ENCODE measurements around the gene NAT9.

The NAT9 gene

DNA sequence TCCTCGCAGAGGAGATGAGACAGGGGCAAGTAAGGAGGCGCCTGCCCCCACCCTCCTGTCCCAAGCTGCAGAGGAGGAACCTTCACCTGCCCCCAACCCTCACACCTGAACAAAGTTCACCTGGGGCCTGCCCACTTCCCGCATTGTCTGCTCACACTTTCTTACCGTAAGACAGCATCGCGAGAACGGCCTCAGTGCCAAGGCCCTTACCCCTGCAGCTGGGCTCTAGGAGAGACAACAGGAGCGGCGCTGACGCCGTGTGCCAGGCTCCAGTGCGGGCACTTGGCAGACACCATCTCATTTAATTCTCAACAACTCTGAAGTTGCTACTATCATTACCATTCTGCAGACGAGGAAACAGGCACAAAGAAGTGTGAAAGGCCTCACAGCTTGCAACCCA, 4.1 kb downstream of the NAT9 start:
- no peak for TF ChIP-seq ZNF565 (CRISPR knock-in tag; conservative IDR thresholded peaks at IDR 0.05; ENCODE audit: low read depth)
- TF ChIP-seq GLIS3 (CRISPR knock-in tag; IDR thresholded peaks at IDR 0.05) = no peak
- TF ChIP-seq, protein P1, sequence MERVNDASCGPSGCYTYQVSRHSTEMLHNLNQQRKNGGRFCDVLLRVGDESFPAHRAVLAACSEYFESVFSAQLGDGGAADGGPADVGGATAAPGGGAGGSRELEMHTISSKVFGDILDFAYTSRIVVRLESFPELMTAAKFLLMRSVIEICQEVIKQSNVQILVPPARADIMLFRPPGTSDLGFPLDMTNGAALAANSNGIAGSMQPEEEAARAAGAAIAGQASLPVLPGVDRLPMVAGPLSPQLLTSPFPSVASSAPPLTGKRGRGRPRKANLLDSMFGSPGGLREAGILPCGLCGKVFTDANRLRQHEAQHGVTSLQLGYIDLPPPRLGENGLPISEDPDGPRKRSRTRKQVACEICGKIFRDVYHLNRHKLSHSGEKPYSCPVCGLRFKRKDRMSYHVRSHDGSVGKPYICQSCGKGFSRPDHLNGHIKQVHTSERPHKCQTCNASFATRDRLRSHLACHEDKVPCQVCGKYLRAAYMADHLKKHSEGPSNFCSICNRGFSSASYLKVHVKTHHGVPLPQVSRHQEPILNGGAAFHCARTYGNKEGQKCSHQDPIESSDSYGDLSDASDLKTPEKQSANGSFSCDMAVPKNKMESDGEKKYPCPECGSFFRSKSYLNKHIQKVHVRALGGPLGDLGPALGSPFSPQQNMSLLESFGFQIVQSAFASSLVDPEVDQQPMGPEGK (CRISPR knock-in tag; IDR thresholded peaks at IDR 0.05; ENCODE audit: borderline replicate concordance) = no peak
- TF ChIP-seq ZNF70 (CRISPR knock-in tag; IDR thresholded peaks at IDR 0.05) = no peak
- TF ChIP-seq ESRRG (CRISPR knock-in tag; IDR thresholded peaks at IDR 0.05) = no peak
- TF ChIP-seq ZFP30 (CRISPR knock-in tag; IDR thresholded peaks at IDR 0.05) = no peak
- no peak for TF ChIP-seq ISL1 (CRISPR knock-in tag; IDR thresholded peaks at IDR 0.05)
- TF ChIP-seq ARNTL (CRISPR knock-in tag; IDR thresholded peaks at IDR 0.05; ENCODE audit: borderline replicate concordance, low read depth) = no peak
- TF ChIP-seq ZNF8 (CRISPR knock-in tag; IDR thresholded peaks at IDR 0.05) = no peak
- no peak for TF ChIP-seq RARB (CRISPR knock-in tag; IDR thresholded peaks at IDR 0.05)
- TF ChIP-seq TCF4 (CRISPR knock-in tag; IDR thresholded peaks at IDR 0.05; ENCODE audit: borderline replicate concordance) = no peak
- TF ChIP-seq, protein P2, sequence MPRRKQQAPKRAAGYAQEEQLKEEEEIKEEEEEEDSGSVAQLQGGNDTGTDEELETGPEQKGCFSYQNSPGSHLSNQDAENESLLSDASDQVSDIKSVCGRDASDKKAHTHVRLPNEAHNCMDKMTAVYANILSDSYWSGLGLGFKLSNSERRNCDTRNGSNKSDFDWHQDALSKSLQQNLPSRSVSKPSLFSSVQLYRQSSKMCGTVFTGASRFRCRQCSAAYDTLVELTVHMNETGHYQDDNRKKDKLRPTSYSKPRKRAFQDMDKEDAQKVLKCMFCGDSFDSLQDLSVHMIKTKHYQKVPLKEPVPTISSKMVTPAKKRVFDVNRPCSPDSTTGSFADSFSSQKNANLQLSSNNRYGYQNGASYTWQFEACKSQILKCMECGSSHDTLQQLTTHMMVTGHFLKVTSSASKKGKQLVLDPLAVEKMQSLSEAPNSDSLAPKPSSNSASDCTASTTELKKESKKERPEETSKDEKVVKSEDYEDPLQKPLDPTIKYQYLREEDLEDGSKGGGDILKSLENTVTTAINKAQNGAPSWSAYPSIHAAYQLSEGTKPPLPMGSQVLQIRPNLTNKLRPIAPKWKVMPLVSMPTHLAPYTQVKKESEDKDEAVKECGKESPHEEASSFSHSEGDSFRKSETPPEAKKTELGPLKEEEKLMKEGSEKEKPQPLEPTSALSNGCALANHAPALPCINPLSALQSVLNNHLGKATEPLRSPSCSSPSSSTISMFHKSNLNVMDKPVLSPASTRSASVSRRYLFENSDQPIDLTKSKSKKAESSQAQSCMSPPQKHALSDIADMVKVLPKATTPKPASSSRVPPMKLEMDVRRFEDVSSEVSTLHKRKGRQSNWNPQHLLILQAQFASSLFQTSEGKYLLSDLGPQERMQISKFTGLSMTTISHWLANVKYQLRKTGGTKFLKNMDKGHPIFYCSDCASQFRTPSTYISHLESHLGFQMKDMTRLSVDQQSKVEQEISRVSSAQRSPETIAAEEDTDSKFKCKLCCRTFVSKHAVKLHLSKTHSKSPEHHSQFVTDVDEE (CRISPR knock-in tag; IDR thresholded peaks at IDR 0.05) = no peak
- no peak for TF ChIP-seq CSDC2 (CRISPR knock-in tag; IDR thresholded peaks at IDR 0.05)
- TF ChIP-seq, protein P3, sequence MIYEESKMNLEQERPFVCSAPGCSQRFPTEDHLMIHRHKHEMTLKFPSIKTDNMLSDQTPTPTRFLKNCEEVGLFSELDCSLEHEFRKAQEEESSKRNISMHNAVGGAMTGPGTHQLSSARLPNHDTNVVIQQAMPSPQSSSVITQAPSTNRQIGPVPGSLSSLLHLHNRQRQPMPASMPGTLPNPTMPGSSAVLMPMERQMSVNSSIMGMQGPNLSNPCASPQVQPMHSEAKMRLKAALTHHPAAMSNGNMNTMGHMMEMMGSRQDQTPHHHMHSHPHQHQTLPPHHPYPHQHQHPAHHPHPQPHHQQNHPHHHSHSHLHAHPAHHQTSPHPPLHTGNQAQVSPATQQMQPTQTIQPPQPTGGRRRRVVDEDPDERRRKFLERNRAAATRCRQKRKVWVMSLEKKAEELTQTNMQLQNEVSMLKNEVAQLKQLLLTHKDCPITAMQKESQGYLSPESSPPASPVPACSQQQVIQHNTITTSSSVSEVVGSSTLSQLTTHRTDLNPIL (CRISPR knock-in tag; IDR thresholded peaks at IDR 0.05; ENCODE audit: low read depth) = no peak
- TF ChIP-seq, protein P4, sequence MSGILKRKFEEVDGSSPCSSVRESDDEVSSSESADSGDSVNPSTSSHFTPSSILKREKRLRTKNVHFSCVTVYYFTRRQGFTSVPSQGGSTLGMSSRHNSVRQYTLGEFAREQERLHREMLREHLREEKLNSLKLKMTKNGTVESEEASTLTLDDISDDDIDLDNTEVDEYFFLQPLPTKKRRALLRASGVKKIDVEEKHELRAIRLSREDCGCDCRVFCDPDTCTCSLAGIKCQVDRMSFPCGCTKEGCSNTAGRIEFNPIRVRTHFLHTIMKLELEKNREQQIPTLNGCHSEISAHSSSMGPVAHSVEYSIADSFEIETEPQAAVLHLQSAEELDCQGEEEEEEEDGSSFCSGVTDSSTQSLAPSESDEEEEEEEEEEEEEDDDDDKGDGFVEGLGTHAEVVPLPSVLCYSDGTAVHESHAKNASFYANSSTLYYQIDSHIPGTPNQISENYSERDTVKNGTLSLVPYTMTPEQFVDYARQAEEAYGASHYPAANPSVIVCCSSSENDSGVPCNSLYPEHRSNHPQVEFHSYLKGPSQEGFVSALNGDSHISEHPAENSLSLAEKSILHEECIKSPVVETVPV (CRISPR knock-in tag; IDR thresholded peaks at IDR 0.05) = no peak
- TF ChIP-seq ZC3H10 (CRISPR knock-in tag; IDR thresholded peaks at IDR 0.05) = no peak
- no peak for TF ChIP-seq OSR1 (CRISPR knock-in tag; IDR thresholded peaks at IDR 0.05)
- TF ChIP-seq SNAI2 (CRISPR knock-in tag; IDR thresholded peaks at IDR 0.05) = no peak
- no peak for ATAC-seq

DNA sequence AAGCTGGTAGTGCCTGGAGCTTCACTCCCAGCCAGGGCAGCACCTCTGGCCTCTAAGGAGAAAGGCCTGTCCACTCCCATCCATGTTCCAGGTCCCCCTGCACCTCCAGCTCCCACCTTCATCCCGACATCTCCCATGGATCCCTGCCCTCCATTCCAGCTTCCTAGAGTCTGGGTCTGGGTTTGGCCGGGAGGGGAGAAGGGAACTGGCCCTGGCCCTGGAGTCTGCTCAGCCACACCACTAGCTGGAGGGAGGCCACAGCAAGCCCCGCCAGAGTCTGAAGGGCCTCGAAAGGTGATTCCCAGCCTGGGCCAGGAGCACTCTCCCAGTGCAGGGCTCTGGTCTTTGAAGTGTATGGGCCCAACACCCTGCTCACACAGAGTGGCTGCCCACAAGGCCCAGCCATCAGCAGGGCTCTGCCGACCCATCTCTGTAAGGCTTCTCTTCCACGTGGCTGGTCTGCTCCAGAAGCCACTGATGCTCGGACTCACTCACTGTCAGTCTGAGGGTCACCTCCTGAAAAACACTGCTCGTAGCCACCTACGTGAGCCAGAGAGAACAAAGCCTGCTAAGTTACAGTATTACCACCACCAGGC, 4.7 kb downstream of the NAT9 start:
- no peak for ATAC-seq
- TF ChIP-seq, protein P5, sequence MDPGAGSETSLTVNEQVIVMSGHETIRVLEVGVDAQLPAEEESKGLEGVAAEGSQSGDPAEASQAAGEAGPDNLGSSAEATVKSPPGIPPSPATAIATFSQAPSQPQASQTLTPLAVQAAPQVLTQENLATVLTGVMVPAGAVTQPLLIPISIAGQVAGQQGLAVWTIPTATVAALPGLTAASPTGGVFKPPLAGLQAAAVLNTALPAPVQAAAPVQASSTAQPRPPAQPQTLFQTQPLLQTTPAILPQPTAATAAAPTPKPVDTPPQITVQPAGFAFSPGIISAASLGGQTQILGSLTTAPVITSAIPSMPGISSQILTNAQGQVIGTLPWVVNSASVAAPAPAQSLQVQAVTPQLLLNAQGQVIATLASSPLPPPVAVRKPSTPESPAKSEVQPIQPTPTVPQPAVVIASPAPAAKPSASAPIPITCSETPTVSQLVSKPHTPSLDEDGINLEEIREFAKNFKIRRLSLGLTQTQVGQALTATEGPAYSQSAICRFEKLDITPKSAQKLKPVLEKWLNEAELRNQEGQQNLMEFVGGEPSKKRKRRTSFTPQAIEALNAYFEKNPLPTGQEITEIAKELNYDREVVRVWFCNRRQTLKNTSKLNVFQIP (CRISPR knock-in tag; IDR thresholded peaks at IDR 0.05; ENCODE audit: borderline replicate concordance, low read depth) = no peak
- TF ChIP-seq, protein P1 (CRISPR knock-in tag; IDR thresholded peaks at IDR 0.05; ENCODE audit: borderline replicate concordance) = no peak
- no peak for TF ChIP-seq PPARA (CRISPR knock-in tag; IDR thresholded peaks at IDR 0.05; ENCODE audit: borderline replicate concordance)
- no peak for TF ChIP-seq ZNF70 (CRISPR knock-in tag; IDR thresholded peaks at IDR 0.05)
- no peak for TF ChIP-seq ZC3H10 (CRISPR knock-in tag; IDR thresholded peaks at IDR 0.05)
- TF ChIP-seq, protein P4 (CRISPR knock-in tag; IDR thresholded peaks at IDR 0.05) = no peak
- TF ChIP-seq, protein P2 (CRISPR knock-in tag; IDR thresholded peaks at IDR 0.05) = no peak
- TF ChIP-seq BACH2 (CRISPR knock-in tag; IDR thresholded peaks at IDR 0.05; ENCODE audit: borderline replicate concordance) = no peak
- no peak for TF ChIP-seq GLIS3 (CRISPR knock-in tag; IDR thresholded peaks at IDR 0.05)
- TF ChIP-seq ISL1 (CRISPR knock-in tag; IDR thresholded peaks at IDR 0.05) = no peak
- TF ChIP-seq OSR1 (CRISPR knock-in tag; IDR thresholded peaks at IDR 0.05) = no peak
- no peak for TF ChIP-seq TOX (CRISPR knock-in tag; IDR thresholded peaks at IDR 0.05; ENCODE audit: borderline replicate concordance)
- no peak for TF ChIP-seq ZFP3 (CRISPR knock-in tag; IDR thresholded peaks at IDR 0.05)
- TF ChIP-seq CSDC2 (CRISPR knock-in tag; IDR thresholded peaks at IDR 0.05) = no peak
- no peak for TF ChIP-seq ZNF8 (CRISPR knock-in tag; IDR thresholded peaks at IDR 0.05)
- TF ChIP-seq ESRRG (CRISPR knock-in tag; IDR thresholded peaks at IDR 0.05) = no peak
- TF ChIP-seq ZNF565 (CRISPR knock-in tag; conservative IDR thresholded peaks at IDR 0.05; ENCODE audit: low read depth) = no peak
- TF ChIP-seq TCF4 (CRISPR knock-in tag; IDR thresholded peaks at IDR 0.05; ENCODE audit: borderline replicate concordance) = no peak
- no peak for TF ChIP-seq SNAI2 (CRISPR knock-in tag; IDR thresholded peaks at IDR 0.05)
